Adrenal gland (tissue), 5 donors: ENCODE measurements around the gene OGA.

Experiments
- POLR2A ChIP-seq, 2 donors: fragments of 450-650 bp; IDR thresholded peaks; one replicate each; pipeline ENCODE4 v1.6.1; 2017; ENCODE audit warnings: antibody characterized with exemption in 2 of 2, mild to moderate bottlenecking in 2 of 2, moderate library complexity in 1 of 2
- TF ChIP-seq, protein P1 (sequence below), 6 experiments: fragments of 450-650 bp in 4 of 6; fragments of 200-600 bp in 2 of 6; sonication (generic) in 1 of 6; IDR thresholded peaks; 1 replicate in 5 of 6; 2 replicates in 1 of 6; pipeline versions ENCODE4 v1.5.1 to v1.8.0; 2016 to 2021; ENCODE audit warnings: antibody characterized with exemption in 6 of 6, mild to moderate bottlenecking in 2 of 6, moderate library complexity in 1 of 6
- donor health status: DM: no; HTN: no; CAD: no.

- TF ChIP-seq POLR2A (IDR thresholded peaks at IDR 0.05), result no peak
- TF ChIP-seq, protein P1, sequence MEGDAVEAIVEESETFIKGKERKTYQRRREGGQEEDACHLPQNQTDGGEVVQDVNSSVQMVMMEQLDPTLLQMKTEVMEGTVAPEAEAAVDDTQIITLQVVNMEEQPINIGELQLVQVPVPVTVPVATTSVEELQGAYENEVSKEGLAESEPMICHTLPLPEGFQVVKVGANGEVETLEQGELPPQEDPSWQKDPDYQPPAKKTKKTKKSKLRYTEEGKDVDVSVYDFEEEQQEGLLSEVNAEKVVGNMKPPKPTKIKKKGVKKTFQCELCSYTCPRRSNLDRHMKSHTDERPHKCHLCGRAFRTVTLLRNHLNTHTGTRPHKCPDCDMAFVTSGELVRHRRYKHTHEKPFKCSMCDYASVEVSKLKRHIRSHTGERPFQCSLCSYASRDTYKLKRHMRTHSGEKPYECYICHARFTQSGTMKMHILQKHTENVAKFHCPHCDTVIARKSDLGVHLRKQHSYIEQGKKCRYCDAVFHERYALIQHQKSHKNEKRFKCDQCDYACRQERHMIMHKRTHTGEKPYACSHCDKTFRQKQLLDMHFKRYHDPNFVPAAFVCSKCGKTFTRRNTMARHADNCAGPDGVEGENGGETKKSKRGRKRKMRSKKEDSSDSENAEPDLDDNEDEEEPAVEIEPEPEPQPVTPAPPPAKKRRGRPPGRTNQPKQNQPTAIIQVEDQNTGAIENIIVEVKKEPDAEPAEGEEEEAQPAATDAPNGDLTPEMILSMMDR (IDR thresholded peaks at IDR 0.05), result no peak
These were observed 74.0 kb downstream of the OGA start for GRCh38 chr10:101744267-101744666.
